Natural killer cell (primary cell): ENCODE measurements around the gene CACNA2D4. TPM values are rescaled to one million over a fixed set of nuclear protein-coding genes. Genes with fewer than 3 reads are reported as not detected.

Experiments
- ATAC-seq, 3 donors: fragments of 150-1000 bp in 2 of 3; fragments of 200-7000 bp in 1 of 3; cut with Tn5 transposase; 1 replicate in 1 of 3; 2 replicates in 2 of 3; pipeline ENCODE4 v1.10.0; 2021; ENCODE audit warnings: mild to moderate bottlenecking in 2 of 3, moderate library complexity in 2 of 3
- DNase-seq, 2 donors: peaks; one replicate each; pipeline versions ENCODE4 v3.0.0 to v3.0.0-alpha.2; 2013 to 2021; ENCODE audit warnings: mixed read lengths in 1 of 2
- H3K27ac ChIP-seq: one replicate; pipeline ENCODE4 v1.5.1; 2013; ENCODE audit warnings: mild to moderate bottlenecking, low read length
- H3K27me3 ChIP-seq: one replicate; pipeline ENCODE4 v1.6.1; 2013; ENCODE audit warnings: low read length; ENCODE audit not compliant: control insufficient read depth, insufficient read depth
- H3K36me3 ChIP-seq: one replicate; pipeline ENCODE4 v1.6.1; 2013; ENCODE audit warnings: low read length; ENCODE audit not compliant: control insufficient read depth, insufficient read depth
- H3K4me1 ChIP-seq: one replicate; pipeline ENCODE4 v1.6.1; 2013; ENCODE audit warnings: low read length; ENCODE audit not compliant: control insufficient read depth, insufficient read depth
- H3K4me3 ChIP-seq: one replicate; pipeline ENCODE4 v1.5.1; 2013; ENCODE audit warnings: low read length
- H3K9me3 ChIP-seq: one replicate; pipeline ENCODE4 v1.6.1; 2013; ENCODE audit warnings: low read length; ENCODE audit not compliant: control insufficient read depth, insufficient read depth
- H3K27ac Mint-ChIP-seq, 2 donors: one replicate each; pipeline ENCODE4 v1.8.0; 2022; ENCODE audit warnings: mild to moderate bottlenecking in 2 of 2, mixed read lengths in 2 of 2, moderate library complexity in 1 of 2
- H3K27me3 Mint-ChIP-seq, 2 donors: one replicate each; pipeline ENCODE4 v1.8.0; 2022; ENCODE audit warnings: low read depth in 2 of 2, mixed read lengths in 2 of 2
- H3K36me3 Mint-ChIP-seq: one replicate; pipeline ENCODE4 v1.8.0; 2022; ENCODE audit warnings: mixed read lengths
- H3K4me1 Mint-ChIP-seq, 2 donors: one replicate each; pipeline ENCODE4 v1.8.0; 2022; ENCODE audit warnings: mixed read lengths in 2 of 2
- H3K4me3 Mint-ChIP-seq: one replicate; pipeline ENCODE4 v1.8.0; 2022; ENCODE audit warnings: mild to moderate bottlenecking, moderate library complexity, mixed read lengths
- H3K9me3 Mint-ChIP-seq, 2 donors: one replicate each; pipeline ENCODE4 v1.8.0; 2022; ENCODE audit warnings: mixed read lengths in 2 of 2
- WGBS: methylation state at CpG from one replicate; pipeline ENCODE4 v1.1.7; 2013; ENCODE audit warnings: missing lambda C conversion rate; ENCODE audit not compliant: insufficient coverage; 5-methylcytosine and 5-hydroxymethylcytosine counted together
- intact Hi-C: fragments of 100-400 bp; cut with micrococcal nuclease; formaldehyde crosslinking; loops from one replicate; pipeline ENCODE4 v1.14.2; 2022
- total RNA-seq, 4 donors: library from RNA; stranded (reverse); fragments of 120-200 nt in 1 of 4; gene quantifications; one replicate each; pipeline versions ENCODE4 v1.2.3 to v1.2.4, GENCODE V29; 2013 to 2022
- TF ChIP-seq, protein P1 (sequence below): fragments of 200-600 bp; IDR thresholded peaks from one replicate; pipeline ENCODE4 v1.8.0; 2022; ENCODE audit warnings: antibody characterized with exemption

The CACNA2D4 gene
- total RNA-seq, 3 donors from 2014 or later (not counting 1 experiment from before 2014, with no cell fraction given), result 26.5 to 49.6 (median 34.9) TPM

DNA sequence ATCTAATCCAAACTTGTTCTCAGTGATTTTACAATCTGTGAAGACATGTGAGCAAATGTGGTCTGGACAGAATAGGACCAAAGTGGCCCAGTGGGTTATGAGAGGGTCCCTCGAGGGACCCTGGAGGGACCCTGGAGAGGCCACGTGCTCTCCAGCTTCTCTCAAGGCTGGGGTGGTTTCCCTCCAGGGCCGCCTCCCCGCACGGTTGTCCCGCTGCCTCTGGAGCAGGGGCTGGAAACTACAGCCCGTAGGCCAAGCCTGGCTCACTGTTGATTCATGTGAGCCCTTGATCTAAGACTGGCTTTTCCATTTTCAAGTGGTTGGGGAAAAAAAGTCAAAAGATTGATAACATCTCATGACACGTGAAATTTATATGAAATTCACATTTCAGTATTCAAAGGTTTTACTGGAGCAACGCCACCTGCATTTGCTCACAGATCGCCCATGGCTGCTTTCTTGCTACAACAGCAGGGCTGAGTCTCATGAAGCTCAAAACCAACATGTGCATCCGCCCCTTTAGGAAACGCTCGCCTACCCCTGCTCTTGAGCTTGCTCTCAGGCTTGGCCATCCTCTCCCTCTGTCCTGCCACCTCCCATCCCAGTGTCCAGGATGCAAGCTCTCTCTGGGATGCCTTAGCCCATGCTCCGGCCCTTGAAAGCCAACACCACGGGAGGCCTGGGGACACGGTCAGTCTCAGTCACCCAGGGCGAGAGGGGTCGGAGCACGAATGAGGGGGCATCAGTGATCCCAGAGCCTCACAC lies 110.2 kb downstream of the CACNA2D4 start:
- Mint-ChIP-seq H3K36me3 (no peaks in the 10 kb centered on the region), H3K9me3 (no peaks in the 10 kb centered on the region), H3K4me1 (peaks cover 24 to 50% of the 10 kb centered on the region in 2 donors), H3K27me3 (no peaks in the 10 kb centered on the region), H3K27ac (peak overlapping the region; percentile 80 to 89), H3K4me3 (no peak overlapping the region)
- DNase-seq (no peak), ATAC-seq (no peak)
- peaks cover 67% of the 10 kb centered on the region for H3K4me1 ChIP-seq
- H3K9me3 ChIP-seq, result no peaks in the 10 kb centered on the region
- H3K27ac ChIP-seq, result peak overlapping the region; percentile 47
- H3K4me3 ChIP-seq, result no peak overlapping the region
- WGBS, result 89% methylated on average over 19 of the region's 19 CpGs
- H3K27me3 ChIP-seq, result no peaks in the 10 kb centered on the region
- TF ChIP-seq, protein P1, sequence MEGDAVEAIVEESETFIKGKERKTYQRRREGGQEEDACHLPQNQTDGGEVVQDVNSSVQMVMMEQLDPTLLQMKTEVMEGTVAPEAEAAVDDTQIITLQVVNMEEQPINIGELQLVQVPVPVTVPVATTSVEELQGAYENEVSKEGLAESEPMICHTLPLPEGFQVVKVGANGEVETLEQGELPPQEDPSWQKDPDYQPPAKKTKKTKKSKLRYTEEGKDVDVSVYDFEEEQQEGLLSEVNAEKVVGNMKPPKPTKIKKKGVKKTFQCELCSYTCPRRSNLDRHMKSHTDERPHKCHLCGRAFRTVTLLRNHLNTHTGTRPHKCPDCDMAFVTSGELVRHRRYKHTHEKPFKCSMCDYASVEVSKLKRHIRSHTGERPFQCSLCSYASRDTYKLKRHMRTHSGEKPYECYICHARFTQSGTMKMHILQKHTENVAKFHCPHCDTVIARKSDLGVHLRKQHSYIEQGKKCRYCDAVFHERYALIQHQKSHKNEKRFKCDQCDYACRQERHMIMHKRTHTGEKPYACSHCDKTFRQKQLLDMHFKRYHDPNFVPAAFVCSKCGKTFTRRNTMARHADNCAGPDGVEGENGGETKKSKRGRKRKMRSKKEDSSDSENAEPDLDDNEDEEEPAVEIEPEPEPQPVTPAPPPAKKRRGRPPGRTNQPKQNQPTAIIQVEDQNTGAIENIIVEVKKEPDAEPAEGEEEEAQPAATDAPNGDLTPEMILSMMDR, result no peak
- intact Hi-C loops, result no loop called here
- H3K36me3 ChIP-seq, result no peaks in the 10 kb centered on the region

DNA sequence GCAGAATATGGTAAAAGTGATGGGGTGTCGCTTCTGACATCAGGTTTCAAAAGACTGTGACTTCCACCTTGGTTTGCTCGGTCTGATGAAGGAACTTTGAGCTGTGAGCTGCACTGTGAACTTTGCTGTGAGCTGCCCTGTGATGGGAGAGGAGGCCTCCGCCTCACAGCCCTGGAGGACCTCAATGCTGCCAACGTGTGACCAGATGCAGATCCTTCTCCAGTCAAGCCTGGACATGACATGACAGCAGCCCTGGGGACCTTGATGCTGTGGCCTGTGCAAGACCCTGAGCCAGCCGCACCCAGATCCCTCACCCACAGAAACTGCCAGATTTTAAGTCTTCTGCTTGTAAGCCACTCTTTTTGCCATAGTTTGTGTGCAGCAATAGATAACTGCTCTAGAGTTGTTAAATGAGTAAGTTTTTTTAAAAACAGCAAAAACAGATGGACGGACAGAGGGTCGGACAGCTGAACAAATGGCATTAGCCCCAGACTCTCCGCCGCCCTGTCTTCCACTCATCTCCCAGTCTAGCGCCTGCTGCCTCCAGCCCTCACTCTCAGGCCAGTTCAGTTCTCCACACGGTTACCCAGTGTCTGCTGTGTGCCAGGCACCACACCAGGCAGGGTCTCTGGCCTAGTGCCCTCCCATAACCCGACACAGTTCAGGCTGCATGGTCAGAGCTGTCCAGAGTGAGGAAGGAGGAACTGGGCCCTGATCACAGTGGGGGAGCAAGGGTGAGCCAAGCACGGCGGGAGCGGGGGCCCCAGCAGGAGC lies 111.2 kb downstream of the CACNA2D4 start:
- TF ChIP-seq, protein P1, result no peak

DNA sequence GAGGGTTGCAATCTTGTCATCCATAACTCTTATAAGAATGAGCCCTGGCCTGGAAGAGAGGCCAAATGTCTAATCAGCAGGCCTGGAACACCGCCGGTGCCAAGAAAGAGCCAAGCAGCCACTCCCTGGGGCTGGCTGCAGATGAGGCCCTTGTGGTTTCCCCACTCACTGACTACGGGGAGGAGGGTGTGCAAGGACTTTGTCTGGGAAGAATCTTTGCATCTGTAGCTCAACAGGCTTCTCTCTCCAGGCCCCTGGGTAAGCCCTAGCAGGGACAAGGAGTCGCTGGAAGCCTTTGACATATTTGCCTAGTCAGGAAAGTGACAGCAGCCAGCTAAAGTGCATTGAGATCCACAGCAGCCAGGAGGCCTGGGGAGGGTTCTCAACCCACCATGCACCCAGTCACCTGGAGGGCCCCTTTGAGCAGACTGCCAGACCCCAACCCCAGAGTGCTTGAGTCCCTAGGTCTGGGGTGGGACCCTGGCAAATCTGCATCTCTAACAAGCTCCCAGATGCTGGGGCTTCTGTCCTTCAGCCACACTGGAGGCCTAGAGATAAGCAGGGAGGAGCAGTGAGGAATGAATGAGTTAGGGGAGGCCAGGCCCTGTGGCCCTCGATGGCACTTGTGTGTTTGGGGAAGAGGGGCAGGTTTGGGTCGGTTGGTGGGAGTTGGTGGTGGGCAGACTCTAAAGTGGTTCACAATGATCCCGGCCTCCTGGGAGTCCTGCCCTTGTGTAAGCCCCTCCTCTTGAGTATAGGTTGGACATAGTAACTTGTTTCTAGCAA lies 112.0 kb downstream of the CACNA2D4 start:
- no peak for ATAC-seq
- intact Hi-C loops, result no loop called here

More for the DNA sequence above, 111.2 kb downstream of the CACNA2D4 start:
- H3K4me1 Mint-ChIP-seq, result peaks cover 24 to 49% of the 10 kb centered on the region in 2 donors
- Histone ChIP-seq H3K4me1 (peaks cover 57% of the 10 kb centered on the region), H3K36me3 (no peaks in the 10 kb centered on the region), H3K27ac (no peak overlapping the region), H3K4me3 (no peak overlapping the region), H3K27me3 (no peaks in the 10 kb centered on the region), H3K9me3 (no peaks in the 10 kb centered on the region)
- WGBS, result 91% methylated on average over 15 of the region's 15 CpGs
- DNase-seq (no peak), ATAC-seq (no peak)
- intact Hi-C loops, result no loop called here
- peak overlapping the region; percentile 41 to 64 for H3K27ac Mint-ChIP-seq
- H3K27me3 Mint-ChIP-seq, result no peaks in the 10 kb centered on the region
- peak overlapping the region; percentile 21 for H3K4me3 Mint-ChIP-seq
- H3K36me3 Mint-ChIP-seq, result no peaks in the 10 kb centered on the region
- no peaks in the 10 kb centered on the region for H3K9me3 Mint-ChIP-seq

More for the DNA sequence above, 112.0 kb downstream of the CACNA2D4 start:
- H3K27me3 Mint-ChIP-seq, result no peaks in the 10 kb centered on the region
- WGBS, result 81% methylated on average over 7 of the region's 7 CpGs
- H3K27ac Mint-ChIP-seq, result peak overlapping the region in 1 of 2 donors; percentile 64
- no peak for DNase-seq
- Histone ChIP-seq H3K36me3 (no peaks in the 10 kb centered on the region), H3K9me3 (no peaks in the 10 kb centered on the region), H3K27me3 (no peaks in the 10 kb centered on the region), H3K4me1 (peaks cover 50% of the 10 kb centered on the region), H3K27ac (no peak overlapping the region), H3K4me3 (no peak overlapping the region)
- H3K36me3 Mint-ChIP-seq, result no peaks in the 10 kb centered on the region
- TF ChIP-seq, protein P1, result no peak
- no peaks in the 10 kb centered on the region for H3K9me3 Mint-ChIP-seq
- H3K4me3 Mint-ChIP-seq, result peak overlapping the region; percentile 21
- H3K4me1 Mint-ChIP-seq, result peaks cover 24 to 42% of the 10 kb centered on the region in 2 donors
